Osteoblast (primary cell): ENCODE results near the gene SLC2A4RG. TPM values are rescaled to one million over a fixed set of nuclear protein-coding genes. Genes with fewer than 3 reads are reported as not detected.

ENCODE experiments used
- DNase-seq: peaks from one replicate; pipeline ENCODE4 v3.0.0; 2011; ENCODE audit warnings: low spot score, mixed read lengths; ENCODE audit not compliant: insufficient read length; ENCODE audit errors: missing footprints
- H2AFZ ChIP-seq: 2 replicates; pipeline ENCODE4 v1.6.0; 2011; ENCODE audit warnings: mild to moderate bottlenecking, low read length
- H3K27ac ChIP-seq: 2 replicates; pipeline ENCODE4 v1.5.1; 2011; ENCODE audit warnings: mild to moderate bottlenecking, low read depth, low read length, moderate library complexity
- H3K27me3 ChIP-seq: 2 replicates; pipeline ENCODE4 v1.6.0; 2012; ENCODE audit warnings: mild to moderate bottlenecking, control low read depth, inconsistent platforms, low read length, moderate library complexity; ENCODE audit not compliant: insufficient read depth
- H3K36me3 ChIP-seq: 2 replicates; pipeline ENCODE4 v1.5.1; 2011; ENCODE audit warnings: mild to moderate bottlenecking, low read length, control low read depth, moderate library complexity; ENCODE audit not compliant: insufficient read depth
- H3K4me1 ChIP-seq: 2 replicates; pipeline ENCODE4 v1.5.1; 2011; ENCODE audit warnings: mild to moderate bottlenecking, low read length, control low read depth, moderate library complexity; ENCODE audit not compliant: insufficient read depth
- H3K4me2 ChIP-seq: 2 replicates; pipeline ENCODE4 v1.6.0; 2011; ENCODE audit warnings: mild to moderate bottlenecking, low read length; ENCODE audit not compliant: insufficient read depth
- H3K4me3 ChIP-seq: fragments of 200-600 bp; sonication (generic); 3 replicates; pipeline ENCODE4 v1.5.1; 2012; ENCODE audit warnings: mild to moderate bottlenecking, low read length, inconsistent platforms; ENCODE audit not compliant: insufficient read depth
- H3K79me2 ChIP-seq: 2 replicates; pipeline ENCODE4 v1.6.0; 2012; ENCODE audit warnings: mild to moderate bottlenecking, low read length, control low read depth, inconsistent platforms; ENCODE audit not compliant: insufficient read depth
- H3K9me3 ChIP-seq: 2 replicates; pipeline ENCODE4 v1.5.1; 2011; ENCODE audit warnings: low read depth, low read length, control low read depth
- H4K20me1 ChIP-seq: 2 replicates; pipeline ENCODE4 v1.6.0; 2012; ENCODE audit warnings: mild to moderate bottlenecking, low read length, control low read depth; ENCODE audit not compliant: insufficient read depth
- CTCF ChIP-seq: IDR thresholded peaks from 2 replicates; pipeline ENCODE4 v1.5.1; 2011; ENCODE audit warnings: mild to moderate bottlenecking, low read depth, low read length, moderate library complexity; ENCODE audit errors: extremely low read depth
- total RNA-seq: library from RNA; depleted of rRNA; stranded (reverse); fragments of >200 nt; gene quantifications from 2 replicates; pipeline ENCODE4 v1.2.3, GENCODE V29; 2012

SLC2A4RG gene
- total RNA-seq, 1 donor = 27.5 TPM

GRCh38 chr20:63783970-63784369, 44.4 kb downstream of the SLC2A4RG start:
- Histone ChIP-seq H3K4me1 (no peaks in the 10 kb centered on the region), H3K27me3 (no peaks in the 10 kb centered on the region), H2AFZ (no peak overlapping the region), H3K79me2 (no peaks in the 10 kb centered on the region), H4K20me1 (no peaks in the 10 kb centered on the region), H3K36me3 (no peaks in the 10 kb centered on the region), H3K4me2 (no peak overlapping the region), H3K27ac (no peak overlapping the region), H3K9me3 (no peaks in the 10 kb centered on the region), H3K4me3 (no peak overlapping the region)
- no peak for TF ChIP-seq CTCF
- DNase-seq = peak; percentile 35

GRCh38 chr20:63785691-63786131, 46.1 kb downstream of the SLC2A4RG start:
- Histone ChIP-seq H3K9me3 (no peaks in the 10 kb centered on the region), H3K79me2 (no peaks in the 10 kb centered on the region), H4K20me1 (no peaks in the 10 kb centered on the region), H3K36me3 (no peaks in the 10 kb centered on the region), H3K4me1 (no peaks in the 10 kb centered on the region), H3K27ac (no peak overlapping the region), H3K4me2 (no peak overlapping the region), H3K4me3 (no peak overlapping the region), H2AFZ (no peak overlapping the region), H3K27me3 (no peaks in the 10 kb centered on the region)
- no peak for DNase-seq
- TF ChIP-seq CTCF = no peak

GRCh38 chr20:63787302-63787701, 47.7 kb downstream of the SLC2A4RG start:
- H3K36me3 ChIP-seq = no peaks in the 10 kb centered on the region
- no peak overlapping the region for H2AFZ ChIP-seq
- no peak overlapping the region for H3K4me2 ChIP-seq
- peak; percentile 63 for DNase-seq
- no peaks in the 10 kb centered on the region for H3K27me3 ChIP-seq
- H3K4me1 ChIP-seq = no peaks in the 10 kb centered on the region
- TF ChIP-seq CTCF = no peak
- no peak overlapping the region for H3K4me3 ChIP-seq
- H3K79me2 ChIP-seq = no peaks in the 10 kb centered on the region
- H4K20me1 ChIP-seq = no peaks in the 10 kb centered on the region
- no peak overlapping the region for H3K27ac ChIP-seq
- H3K9me3 ChIP-seq = no peaks in the 10 kb centered on the region

GRCh38 chr20:63787749-63788148, 48.2 kb downstream of the SLC2A4RG start:
- Histone ChIP-seq H2AFZ (no peak overlapping the region), H3K79me2 (no peaks in the 10 kb centered on the region), H4K20me1 (no peaks in the 10 kb centered on the region), H3K36me3 (no peaks in the 10 kb centered on the region), H3K27ac (no peak overlapping the region), H3K9me3 (no peaks in the 10 kb centered on the region), H3K4me1 (no peaks in the 10 kb centered on the region), H3K4me3 (no peak overlapping the region), H3K4me2 (no peak overlapping the region), H3K27me3 (no peaks in the 10 kb centered on the region)
- TF ChIP-seq CTCF = no peak
- no peak for DNase-seq
